CD4-positive, alpha-beta T cell treated with Interferon gamma for 1 hour (primary cell): ENCODE measurements around the gene TXNL1.

Source experiments
- DNase-seq: peaks from one replicate; pipeline ENCODE4 v3.0.0-alpha.2; 2020

The TXNL1 gene

GRCh38 chr18:56565551-56566345 lies 72.6 kb downstream of the TXNL1 start:
- DNase-seq, result no peak

DNA sequence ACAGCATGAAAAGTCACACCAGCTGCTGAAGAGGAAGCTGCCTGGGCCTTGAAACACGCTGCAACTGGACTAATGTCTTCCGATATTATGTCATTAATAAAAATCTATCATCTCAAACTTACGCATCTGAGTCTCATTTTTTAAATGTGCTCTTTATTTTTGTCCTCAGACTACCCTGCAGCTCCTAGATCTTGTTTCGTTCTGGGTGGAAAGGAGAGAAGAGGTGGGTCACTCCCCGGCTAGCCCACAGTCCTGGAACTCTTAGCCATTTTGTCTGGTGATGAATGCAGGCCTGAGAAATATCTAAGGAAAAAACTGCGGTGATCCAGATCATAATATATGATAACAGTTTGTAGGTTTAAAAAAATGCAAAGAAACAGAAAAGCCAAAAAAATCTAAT lies 73.3 kb downstream of the TXNL1 start:
- DNase-seq, result no peak

GRCh38 chr18:56563568-56563967 lies 74.8 kb downstream of the TXNL1 start:
- no peak for DNase-seq

DNA sequence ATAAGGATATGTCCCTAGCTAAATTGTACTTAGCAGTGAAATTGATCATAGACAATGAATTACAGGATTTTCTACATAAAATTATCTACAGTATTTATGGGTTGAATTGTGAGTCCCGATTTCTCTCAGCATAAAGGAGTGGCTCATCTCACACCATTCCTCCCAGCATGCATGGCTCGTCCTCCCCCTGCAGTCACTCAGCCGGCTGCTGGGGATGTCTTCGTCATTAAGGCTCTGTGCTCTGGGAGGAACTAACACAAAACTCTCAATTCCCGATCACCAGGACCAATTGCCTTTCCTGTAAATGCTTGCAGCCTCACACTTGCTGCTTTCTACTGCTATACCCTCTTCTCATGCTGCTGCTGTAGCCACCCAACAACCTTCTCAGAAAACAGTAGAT lies 75.9 kb downstream of the TXNL1 start:
- no peak for DNase-seq

DNA sequence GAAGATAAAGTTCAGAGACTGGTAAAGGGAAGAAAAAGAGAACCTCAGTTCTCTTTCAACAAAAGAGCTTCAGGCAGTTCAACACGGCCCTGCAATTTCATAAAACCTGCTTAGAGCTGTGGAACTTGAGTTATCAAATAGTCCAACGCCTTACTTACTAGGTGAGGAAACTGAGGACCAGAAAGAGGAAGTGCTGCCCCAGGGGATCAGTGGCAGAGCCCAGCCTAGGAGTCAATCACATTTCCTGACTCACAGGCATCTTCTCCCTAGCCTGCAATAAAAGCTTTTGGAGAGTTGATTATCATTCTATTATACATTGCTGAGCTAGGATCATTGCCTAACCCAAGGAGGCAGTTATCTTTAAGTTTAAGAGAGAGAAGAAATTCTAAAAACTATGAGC lies 77.4 kb downstream of the TXNL1 start:
- no peak for DNase-seq

DNA sequence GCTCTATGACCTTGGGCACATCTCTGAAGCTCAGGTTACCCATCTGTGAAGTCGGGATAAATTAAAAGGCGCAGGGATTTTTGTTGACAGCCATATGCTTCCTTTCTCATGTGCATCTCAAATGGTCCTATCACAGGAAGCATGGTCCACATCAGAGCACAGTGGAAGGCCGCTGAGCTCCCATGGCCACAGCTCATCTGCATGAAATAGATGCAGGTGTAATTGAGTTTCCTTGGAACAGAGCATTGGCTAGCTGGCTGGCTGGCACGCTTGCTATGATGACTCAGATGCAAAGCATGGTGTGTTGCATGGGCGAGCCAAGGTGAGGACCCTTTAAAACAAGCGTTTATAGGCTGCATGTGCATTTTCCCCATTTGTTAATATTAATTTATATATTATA lies 79.3 kb downstream of the TXNL1 start:
- no peak for DNase-seq

- DNase-seq, result no peak
Measured at GRCh38 chr18:56556907-56557306, 81.5 kb downstream of the TXNL1 start.

GRCh38 chr18:56550121-56550520 lies 88.3 kb downstream of the TXNL1 start:
- no peak for DNase-seq
